HG03097 (cell line): ENCODE results near the gene HS6ST2.
"Not testable (repeated sequence)": the region's sequence is repeated elsewhere in the genome, so short reads cannot be mapped to it uniquely, and the experiment has no call there.

Source experiments
- ATAC-seq: cut with Tn5 transposase; IDR thresholded peaks from one replicate; pipeline ENCODE4 v1.9.1; 2021; ENCODE audit not compliant: unreplicated experiment, low FRiP score

The HS6ST2 gene

GRCh38 chrX:132958091-132958703 lies at the start of gene HS6ST2:
TSS of gene HS6ST2 (minus strand) at chrX:132958629.
- no peak for ATAC-seq

- ATAC-seq, result no peak
Measured at GRCh38 chrX:133007458-133007857, 49.0 kb upstream of the HS6ST2 start.

DNA sequence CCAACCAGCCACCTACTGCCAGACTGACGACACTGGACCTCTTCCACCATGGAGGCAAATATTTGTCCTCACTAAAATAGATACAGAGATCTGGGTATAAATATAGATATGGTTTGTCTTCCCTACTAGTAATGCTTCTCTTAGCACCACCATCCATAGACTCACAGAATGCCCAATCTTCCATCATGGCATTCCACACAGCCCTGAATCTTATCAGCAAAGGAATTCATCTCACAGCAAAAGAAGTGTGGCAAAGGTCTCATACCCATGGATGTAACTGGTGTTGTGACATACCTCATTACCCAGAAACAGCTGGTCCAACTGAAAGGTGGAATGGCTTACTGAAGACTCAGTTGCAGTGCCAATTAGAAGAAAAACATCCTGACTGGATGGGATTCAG lies 47.2 kb upstream of the HS6ST2 start:
- no peak for ATAC-seq

- ATAC-seq, result no peak
Measured at GRCh38 chrX:133005042-133005441, 46.6 kb upstream of the HS6ST2 start.

- no peak for ATAC-seq
Measured at GRCh38 chrX:132999209-132999608, 40.8 kb upstream of the HS6ST2 start.

- no peak for ATAC-seq
Measured at GRCh38 chrX:132990835-132991234, 32.4 kb upstream of the HS6ST2 start.

DNA sequence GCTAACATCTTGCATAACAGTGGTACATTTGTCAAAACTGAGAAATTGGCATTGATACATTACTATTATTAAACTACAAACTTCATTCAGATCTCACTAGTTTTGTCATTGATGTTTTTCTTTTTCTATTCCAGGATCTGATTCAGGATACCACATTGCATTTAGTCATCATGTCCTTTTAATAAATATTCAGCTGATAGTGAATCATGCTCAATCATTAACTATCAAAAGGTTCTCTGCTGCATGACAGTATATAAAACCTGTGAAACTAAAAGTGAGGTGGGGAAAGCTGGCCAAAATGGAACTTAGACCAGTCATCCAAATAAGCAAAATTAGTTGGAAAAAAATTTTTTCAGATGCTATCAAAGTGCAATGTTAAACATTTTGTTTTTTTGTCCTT lies 28.1 kb upstream of the HS6ST2 start:
- ATAC-seq, result no peak

DNA sequence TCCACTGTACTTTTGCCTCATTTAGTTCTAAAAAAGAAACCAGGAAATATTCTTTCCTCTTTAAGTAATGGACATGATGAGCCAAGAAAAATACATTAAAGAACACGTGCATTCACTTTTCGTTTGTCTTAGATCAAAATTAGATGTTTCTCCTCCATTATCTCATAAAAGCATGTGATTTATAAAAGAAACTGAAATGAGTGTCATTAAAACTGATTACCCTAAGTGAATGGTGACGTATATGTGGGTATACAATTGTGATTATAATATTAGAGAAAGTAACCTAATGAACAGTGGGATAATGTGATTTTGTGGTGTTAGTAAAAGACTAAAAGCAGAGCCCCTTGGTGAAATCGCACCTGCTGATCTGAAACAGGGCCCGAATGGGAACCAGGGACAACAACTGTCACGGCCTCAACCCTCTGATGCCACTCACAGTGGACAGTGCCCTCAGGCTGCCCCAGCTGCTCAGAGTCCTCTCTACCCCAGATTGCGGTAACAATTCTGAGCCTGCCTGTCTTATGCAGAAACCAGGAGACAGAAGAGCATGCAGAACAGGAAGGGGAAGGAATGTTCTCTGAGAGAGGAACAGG lies 25.7 kb upstream of the HS6ST2 start:
- no peak for ATAC-seq

GRCh38 chrX:132983496-132983895 lies 25.1 kb upstream of the HS6ST2 start:
- no peak for ATAC-seq

- ATAC-seq, result not testable (repeated sequence)
Measured at GRCh38 chrX:132980035-132980434, 21.6 kb upstream of the HS6ST2 start.

DNA sequence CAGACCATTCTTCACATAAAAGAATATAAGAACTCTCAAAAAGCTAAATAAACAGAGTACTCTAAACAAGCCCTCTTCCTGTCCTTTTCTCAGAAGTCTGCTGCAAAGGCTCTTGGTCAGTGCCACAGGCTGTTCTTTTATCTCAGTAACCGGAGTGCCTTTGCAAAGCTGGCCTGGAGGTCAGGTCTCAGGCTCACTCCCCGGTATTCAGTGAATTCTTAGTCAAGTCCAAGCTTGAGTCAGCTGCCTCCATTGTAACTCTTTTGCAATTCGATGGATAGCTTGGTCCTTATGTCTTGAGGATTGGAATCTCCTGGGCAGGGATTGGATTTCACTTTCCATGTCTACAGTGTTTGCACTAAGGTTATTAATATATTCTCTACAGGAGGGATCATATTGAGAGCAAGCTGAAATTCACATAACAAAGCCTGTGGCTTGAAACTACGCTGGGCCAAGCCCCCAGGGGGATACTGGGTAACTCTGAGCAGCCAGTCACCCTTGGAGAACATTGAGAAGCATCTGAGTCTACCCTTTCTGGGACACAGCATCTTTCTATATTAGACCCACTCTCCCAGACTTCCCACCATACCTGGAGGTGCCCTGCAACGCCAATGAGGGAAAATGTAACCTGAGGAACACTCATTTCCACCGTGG lies 10.0 kb upstream of the HS6ST2 start:
- no peak for ATAC-seq

DNA sequence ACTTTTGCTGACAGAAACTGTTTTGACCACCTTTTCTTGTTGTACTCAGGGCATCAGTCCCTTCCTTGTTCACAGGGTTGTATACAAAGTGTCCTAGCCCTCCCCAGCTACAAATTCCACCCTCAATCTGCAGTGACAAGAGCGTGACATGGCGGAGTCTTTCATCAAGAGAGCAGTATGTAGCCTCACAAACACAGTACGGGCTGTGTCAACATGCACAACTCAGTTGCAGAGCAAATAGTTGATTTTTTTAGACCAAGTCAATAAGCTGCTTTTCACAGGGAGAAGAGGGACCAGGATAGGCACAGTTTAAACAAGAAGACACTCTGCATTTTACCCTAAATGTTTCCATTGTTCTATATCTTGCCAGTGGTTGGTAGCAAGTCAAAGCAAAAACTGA lies 8.6 kb upstream of the HS6ST2 start:
- ATAC-seq, result no peak

GRCh38 chrX:132965461-132965860 lies 7.0 kb upstream of the HS6ST2 start:
- no peak for ATAC-seq

DNA sequence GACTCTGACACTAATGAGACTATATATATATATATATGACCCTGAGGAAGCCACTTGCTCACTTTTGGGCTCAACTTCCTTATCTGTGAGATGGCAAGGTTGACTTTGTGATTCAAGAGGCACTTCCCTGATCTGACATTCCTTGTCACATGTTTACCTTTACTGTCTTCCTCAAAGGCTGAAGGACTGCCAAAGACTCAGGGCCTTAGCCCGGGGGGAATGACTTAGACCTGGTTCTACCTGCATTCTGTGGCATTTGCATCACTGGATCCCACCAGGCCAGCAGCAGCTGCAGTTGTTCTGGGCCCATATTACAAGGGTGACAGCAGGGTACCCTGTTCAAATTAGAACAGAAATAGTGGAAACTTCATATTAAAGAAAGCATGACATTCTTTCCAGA lies 3.1 kb upstream of the HS6ST2 start:
- ATAC-seq, result no peak

DNA sequence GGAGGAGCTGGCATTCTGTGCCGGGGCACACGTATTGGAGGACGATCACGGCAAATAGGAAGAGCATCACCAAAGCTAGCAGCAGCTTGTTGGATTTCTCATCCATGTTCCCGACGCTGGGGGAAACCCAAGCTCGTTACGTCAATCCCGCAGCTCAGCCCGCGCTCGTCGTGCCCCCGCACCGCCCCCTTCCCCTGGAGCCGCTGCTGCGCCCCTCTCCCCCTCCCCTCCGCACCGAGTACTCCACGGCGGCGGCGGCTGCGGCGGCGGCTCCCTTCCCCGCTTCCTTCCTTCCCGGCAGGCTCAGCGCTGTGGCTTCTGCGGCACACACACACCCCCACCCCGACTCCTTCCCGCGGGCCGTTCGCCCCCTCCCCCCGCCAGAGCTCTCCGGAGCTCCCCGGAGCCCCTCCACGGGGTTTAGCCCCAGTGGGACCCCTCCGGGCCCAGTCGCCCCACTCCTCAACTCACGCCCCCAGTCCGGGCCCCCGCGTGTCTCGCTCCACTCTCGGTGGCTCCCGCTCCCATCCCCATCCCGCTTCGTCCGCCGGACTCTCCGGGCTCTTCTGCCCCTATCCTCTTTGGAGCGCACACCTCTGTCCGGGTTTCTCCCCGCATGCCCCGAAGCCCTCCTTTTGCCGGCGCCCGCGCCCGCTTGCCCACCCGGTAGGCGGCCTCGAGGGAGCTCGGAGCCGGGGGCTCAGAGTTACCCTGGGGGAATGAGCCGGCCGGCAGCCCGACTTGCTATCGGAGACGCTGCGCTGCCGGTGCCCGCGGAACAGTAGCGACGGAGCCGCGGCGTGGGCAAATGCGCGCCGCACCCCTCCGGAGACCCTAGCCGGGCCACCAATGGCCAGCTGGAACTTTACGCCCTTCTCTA lies 978 bp downstream of the HS6ST2 start:
- ATAC-seq, result no peak

DNA sequence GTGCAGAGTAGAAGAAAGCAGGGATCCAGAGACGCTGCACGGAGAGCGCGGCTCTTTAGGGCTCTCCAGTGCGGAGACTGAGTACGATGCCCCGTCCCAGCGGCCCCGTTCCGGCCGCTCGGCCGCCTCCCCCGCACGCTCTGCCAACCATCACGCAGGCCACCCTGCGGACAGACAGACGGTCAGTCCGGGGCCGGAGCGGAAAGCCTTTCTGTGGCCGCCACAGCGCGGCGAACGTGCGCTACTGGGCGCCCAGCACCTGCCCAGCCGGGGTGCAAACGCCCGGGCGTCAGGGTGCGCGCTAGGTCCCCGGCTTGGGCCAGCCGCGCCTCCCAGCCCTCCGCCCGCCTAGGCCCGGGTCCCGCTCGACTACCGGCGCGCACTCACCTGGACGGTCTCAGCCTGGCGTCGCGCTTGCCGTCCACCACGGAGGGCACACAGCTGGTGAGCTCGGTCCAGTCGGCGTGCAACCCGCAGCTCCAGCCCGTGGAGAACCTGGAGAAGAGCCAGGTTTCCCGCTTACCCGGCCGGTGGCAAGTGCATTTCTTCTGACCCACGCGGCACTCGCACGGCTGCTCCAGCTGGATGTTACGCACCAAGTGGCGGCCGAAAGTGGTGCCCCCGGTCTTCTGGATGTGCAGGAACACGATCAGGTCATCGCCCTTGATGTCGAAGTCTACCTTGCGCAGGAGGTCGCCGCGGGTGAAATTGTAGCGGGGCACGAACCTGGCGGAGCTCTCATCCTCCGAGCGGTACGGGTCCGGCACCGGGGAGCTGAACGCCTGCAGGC lies 1.8 kb downstream of the HS6ST2 start:
- ATAC-seq, result no peak

- no peak for ATAC-seq
Measured at GRCh38 chrX:132955690-132956089, 2.7 kb downstream of the HS6ST2 start.

DNA sequence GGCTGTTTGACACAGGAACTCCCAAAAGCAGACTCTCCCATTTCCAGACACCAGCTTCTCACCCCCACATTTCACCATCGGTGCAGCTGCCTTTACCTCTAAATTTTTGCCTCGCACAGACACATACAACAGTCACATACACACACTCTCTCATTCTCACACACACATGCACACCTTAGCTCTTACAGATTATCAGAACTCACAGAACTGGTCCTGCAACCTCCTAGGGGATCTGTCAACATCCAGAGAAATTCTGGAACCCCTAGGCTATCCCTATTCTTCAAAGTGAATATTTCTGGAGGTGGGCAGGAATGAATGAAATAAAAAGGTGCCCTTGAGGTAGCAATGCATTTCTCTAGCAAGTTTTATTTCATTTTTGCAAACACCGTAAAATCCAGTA lies 4.1 kb downstream of the HS6ST2 start:
- ATAC-seq, result no peak

- ATAC-seq, result no peak
Measured at GRCh38 chrX:132953354-132953753, 5.1 kb downstream of the HS6ST2 start.

DNA sequence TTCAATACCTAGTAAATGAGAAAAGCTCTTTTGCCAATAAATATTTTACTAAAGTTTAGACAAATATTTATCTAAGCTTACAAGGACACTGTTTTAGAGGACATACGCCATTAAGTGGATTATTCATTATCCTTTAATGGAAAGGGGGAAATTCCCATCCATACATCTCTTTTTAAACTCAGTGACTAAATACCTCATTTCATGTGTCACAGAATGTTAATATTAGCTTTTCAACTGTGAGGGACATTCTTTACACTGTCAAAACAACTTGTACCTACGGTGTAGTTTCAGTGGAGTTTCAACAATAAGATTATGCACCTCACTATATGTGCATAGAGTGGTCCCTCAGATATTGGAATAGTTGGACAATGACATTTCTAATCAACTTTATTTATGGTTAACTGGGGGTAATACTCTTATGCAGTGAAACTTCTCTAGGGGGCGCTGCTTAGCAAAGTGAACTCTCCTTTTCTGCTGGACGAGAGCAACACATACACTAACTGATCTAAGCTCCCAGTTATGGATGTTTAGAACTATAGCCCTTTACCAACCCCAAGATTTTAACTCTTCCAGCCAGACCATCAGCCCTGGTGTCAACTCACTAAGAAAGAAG lies 9.7 kb downstream of the HS6ST2 start:
- ATAC-seq, result no peak
